T-helper 9 cell (primary cell): Measurements from ENCODE around the gene GRIK1.

Source experiments
- DNase-seq: peaks from one replicate; pipeline ENCODE4 v3.0.0-alpha.2; 2020

Gene GRIK1

DNA sequence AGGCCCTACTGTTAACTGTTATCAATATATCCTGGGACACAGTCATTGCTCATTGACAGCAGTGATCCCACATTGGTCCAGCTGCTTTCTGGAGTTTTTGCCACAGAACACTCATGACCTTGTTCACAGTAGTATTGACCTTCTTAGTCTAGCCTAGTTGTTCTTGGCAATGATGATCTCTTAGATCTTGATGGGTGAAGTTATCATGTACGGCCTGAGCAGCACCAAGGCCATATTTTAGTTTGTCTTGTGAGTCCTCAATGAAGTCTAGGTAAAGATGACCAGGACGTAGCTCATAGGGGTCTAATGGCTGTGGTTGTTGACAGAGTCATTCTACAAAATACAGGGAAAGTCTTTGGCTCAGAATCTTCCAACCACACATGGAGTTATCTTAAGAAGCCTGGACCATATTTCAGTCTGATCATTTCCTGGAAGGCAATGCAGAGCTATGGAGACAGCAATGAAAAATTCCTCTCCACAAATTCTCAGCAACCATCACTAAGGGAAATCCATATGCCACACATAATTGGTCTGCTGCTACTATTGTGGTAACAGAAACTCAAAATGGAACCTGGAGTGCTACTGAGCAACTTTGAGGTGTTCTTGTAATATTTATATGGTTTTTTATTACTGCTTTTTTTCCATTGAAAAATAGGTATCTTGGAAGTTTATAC lies 279.6 kb downstream of the GRIK1 start:
- no peak for DNase-seq

DNA sequence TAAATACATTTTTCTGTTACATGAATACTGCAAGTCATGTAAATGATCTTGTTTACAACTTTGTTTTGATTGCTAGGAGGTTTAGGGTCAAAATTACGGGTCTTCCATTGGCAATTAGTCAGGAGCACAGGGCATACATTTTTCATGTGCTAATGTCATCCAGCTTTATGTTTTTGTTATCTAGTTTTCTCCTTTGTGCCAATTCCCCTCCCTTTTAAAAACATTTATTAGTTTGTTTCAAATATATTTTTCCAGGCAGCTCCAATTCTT lies 280.9 kb downstream of the GRIK1 start:
- DNase-seq, result no peak

DNA sequence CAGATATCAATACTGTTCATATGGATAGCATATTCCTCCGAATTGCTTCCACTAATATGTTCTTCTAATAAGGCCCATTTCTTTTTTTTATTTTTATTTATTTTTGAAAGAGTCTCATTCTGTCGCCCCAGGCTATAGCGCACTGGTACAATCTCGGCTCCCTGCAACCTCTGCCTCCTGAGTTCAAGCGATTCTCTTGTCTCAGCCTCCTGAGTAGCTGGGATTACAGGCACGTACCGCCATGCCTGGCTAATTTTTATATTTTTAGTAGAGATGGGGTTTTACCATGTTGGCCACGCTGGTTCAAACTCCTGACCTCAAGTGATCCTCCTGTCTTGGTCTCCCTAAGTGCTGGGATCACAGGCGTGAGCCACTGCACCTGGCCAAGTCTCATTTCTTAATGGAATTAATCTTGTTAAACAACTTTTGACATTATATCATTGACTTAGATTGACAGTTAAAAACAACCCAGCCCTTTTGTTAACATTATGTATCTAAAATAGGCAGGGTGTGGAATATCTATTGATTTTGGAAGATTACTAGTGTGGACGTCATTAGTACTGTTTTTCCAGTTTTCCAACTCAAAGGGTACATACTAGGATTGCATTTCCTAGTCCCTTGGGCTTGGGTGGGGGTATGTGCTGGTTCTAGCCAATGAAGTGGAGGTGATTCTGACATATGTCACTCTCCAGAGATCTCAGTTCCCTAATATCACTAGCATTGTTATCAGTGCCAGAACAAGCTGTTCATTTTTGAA lies 281.4 kb downstream of the GRIK1 start:
- DNase-seq, result no peak

DNA sequence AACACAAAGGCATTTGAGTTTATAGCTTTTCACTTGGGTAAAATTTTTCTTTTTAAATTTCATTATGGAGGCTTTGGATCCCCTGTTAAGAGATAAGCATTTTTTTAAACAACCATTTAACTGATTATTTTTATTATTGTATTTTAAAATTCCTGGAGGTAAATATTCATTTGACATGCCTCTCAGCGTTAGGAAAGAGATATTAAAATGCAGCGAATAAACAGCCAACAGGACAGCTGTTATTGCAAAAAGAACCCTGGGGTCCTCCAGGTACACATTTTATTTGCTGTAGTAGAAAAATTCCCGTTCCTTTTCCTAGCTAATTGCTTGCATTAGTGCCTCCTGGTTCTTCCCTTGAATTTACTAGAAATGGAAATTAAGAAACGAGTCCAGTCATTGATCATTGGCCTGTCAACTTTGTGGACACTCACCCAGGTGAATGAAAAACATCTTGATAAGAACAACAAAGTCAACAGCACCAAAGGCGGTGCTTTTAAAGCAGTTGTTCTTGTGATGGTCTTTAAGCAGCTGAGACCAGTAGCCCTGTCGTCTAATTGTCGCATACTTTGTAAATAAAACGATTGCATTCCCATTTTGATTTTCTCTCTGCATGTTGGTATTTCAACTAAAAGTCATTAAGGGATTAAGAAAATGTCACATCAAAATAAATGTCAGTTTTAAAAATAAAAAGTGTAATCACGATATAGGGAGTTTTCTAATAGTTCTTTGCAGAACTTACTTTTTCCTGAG lies 282.4 kb downstream of the GRIK1 start:
- DNase-seq, result no peak

DNA sequence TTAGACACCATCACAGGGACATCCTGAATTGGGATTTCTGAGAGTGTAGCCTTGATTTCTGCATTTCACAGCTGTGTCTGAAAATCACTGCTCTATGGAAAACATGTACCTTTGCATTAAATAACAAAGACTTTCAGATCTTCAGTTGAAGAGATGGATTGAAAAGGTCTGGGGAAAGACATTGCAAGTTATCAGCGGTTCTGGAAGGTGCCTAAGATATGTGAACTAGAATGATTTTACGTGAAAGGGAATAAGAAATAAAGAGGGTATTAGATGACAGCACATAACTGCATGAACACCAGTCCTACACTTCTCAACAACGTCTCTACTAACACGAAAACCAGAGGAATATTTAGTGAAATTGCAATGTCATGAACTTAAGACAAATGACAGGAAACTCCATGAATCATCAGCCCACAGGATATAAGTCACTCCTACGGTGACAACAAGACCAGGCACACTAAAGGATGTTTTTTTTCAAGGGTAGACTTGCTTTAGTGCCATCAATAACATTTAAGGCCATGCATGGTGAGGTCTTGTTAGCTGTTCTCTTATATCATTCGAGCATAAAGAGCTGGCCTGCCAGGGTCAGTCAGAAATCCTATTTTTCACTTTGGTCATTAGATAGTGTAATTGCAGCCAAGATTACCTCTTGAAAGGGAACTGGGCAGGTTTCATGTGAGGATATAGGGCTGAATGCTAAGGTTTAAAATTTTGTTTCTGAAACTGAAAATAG lies 283.1 kb downstream of the GRIK1 start:
- DNase-seq, result no peak

DNA sequence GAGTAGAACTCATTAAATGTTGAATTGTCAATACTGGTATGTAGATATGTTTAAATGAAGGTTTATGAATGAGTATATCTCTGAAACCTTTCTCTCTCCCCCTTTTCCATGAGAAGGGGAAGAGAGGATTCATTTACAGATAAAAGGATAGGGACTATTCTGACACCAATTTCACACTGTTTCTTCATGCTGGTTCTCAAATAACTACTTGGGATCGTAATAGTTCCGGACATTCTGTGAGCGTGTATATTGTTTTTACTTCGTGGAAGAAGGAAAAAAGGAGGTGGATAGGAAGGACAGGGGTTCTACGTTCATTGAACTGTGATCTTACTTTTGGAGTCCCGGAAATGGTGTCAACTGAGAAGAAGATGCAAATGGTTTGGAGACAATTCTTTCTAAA lies 284.2 kb downstream of the GRIK1 start:
- no peak for DNase-seq

DNA sequence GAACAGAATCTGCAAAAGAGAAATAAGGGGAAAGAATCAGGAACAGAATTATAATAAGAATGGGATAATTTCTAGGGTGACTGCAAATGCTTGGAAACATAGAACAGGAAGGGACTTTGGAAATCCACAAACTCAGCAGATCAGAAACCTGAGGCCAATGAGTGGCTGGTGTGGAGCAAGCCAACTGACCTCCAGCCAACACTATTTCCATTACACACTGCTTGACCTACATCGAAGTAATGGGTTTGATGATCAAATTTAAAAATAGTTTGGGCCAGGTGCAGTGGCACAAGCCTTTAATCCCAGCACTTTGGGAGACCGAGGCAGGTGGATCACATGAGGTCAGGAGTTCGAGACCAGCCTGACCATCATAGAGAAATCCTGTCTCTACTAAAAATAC lies 284.9 kb downstream of the GRIK1 start:
- no peak for DNase-seq

DNA sequence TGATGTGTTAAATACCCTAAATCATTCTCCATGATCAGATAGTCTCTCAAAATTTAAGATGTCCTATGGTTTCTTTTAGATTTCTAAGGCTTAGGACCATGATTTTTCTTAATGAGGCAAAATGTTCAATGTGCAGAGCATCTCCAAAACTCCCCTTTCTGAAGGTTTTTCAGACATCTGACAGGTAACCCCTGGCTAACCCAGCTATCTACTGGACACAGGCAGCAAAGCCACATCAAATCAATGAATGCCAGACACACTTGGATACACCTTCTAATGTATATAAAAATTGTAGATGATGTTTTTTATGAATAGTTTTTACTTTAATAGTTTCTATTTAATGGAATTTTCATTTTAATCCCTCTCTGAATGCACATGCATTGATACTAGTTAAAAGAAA lies 285.6 kb downstream of the GRIK1 start:
- no peak for DNase-seq

DNA sequence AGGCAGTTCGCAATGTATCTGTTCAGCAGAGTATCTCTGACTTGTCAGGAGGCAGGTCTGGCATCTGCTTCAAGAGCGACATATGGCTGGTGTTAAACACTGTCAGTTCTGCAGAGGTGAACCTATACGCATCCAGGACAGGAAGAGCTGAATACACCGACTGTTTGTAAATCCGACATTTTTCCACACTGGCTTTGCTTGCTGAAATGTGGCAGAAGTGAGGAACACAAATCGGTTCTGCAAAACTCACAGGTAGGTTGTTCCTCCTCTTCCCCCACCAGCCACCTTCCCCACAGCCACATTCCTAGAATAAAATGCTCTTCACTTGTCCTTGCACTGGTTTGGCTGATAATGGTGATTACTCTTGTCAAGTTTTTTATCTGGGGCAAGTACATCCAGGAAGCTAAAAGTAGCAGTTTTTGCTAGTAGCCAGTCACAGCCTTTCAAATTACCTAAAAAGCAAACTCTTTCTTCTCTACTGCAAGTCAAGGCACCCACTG lies 289.2 kb downstream of the GRIK1 start:
- DNase-seq, result no peak

DNA sequence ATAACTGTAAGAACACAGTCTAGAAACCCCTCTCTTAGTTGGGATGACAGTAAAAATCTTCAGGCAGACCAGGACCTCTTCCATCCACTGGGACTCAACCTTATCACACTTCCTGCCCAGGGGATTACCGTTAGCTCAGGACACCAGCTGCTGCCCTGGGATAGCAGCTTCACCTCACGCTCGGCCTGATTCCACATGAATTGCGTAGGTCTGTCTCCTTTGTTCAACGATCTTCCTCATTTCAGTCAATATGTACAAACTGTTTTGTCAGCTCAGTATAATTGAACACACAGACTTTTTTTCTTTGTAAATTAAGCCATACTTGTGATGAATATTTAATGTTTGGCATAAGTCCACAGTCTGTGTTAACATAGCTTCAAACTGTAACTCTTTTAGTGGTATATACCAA lies 290.4 kb downstream of the GRIK1 start:
- DNase-seq, result no peak

DNA sequence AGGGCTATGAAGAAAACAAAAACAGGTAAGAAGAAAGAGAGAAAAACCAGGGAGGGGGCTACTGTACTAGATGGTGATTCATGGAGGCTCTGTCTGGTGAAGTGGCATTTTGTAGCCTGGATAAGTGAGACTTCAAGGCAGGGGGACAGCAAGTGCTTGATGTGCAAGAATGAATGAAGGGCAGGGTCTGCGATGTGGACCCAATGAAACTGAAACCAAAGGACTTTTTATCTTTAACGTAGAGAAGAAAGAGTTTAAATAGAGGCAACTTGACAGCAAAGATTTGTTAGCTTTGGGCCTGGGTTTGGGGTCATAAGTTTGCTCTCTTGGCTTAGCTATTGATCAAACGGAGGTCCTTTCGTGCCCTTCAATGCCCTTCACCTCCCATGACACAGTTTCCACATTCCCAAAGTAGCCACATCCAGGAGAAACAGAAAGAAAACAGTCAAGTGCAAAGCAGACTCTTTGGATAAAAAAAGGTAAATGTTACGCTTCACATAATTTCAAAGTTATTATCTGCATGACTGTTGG lies 291.0 kb downstream of the GRIK1 start:
- no peak for DNase-seq

DNA sequence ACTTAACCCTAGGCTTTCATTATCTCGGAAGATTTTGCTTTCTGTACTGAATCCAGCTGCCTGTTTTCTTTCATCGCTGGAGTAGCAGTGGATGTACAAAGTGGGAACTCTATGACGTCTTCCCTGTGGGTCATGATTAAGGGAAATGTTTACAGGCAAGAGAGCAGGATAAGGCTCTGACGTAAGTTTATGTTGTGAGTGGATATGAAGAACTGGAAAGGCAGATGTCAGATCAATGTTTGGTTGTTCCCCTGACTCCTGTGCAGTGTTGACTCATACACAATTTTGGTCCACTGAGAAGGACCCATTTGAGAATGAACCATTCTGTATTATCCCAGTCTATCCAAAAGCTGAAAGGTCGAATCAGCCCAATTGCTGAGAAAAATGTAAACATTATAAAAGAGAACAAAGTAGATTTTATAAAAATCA lies 292.4 kb downstream of the GRIK1 start:
- DNase-seq, result no peak

DNA sequence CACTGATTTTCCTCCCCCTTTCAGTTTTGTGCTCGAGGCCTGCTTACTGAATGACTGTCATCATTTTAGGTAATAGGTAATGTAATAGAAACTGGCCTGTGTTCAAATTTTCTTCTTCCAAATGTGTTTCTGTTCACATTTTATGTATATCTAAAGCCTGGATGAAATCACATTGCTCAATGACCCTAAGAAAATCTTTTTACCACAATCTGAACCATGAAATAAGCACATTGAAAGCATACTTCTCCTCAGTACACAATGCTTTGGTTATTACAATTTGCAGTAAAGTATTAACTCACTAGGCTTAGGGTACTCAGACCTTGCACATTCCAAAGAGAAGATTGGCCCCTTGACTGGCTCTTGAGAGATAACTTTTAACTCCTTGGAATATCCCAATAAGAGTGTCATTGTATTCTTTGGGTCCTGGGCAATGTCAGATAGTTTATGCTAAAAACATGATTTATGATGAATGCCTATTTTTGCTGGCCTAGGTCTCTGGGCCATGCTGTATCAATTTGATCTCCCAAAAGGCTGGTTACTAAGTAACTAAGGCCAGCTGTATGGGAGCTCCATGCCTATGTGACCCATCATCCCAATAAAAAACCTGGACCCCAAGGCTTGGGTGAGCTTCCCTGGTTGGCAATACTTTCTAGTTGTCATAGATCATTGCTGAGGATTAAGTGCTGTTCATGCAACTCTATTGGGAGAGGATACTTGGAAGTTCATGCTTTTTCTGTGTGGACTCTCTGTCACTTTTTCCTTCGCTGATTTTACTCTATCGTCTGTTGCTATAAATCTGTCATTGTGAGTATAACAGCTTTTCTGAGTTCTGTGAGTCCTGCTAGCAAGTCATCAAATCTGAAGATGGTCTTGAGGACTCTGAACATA lies 293.9 kb downstream of the GRIK1 start:
- DNase-seq, result no peak

DNA sequence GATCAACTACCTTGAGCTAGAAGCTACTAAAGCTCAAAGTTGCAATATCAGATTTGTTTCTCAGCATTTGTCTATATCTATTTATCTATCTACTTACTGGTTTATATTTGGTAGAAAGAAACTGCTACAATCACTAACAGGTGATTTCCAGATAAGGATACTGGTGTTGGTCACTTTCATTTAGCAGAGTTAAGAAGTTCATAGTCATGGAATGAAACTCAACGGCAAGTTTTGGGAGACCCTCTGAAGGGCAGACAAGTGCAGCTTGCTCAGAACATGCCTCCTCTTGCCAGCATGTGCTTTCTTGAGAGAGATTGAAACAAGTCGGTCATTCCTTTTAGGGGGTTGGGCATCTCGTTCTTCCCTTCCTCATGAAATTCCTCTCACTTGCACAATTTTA lies 296.5 kb downstream of the GRIK1 start:
- no peak for DNase-seq

DNA sequence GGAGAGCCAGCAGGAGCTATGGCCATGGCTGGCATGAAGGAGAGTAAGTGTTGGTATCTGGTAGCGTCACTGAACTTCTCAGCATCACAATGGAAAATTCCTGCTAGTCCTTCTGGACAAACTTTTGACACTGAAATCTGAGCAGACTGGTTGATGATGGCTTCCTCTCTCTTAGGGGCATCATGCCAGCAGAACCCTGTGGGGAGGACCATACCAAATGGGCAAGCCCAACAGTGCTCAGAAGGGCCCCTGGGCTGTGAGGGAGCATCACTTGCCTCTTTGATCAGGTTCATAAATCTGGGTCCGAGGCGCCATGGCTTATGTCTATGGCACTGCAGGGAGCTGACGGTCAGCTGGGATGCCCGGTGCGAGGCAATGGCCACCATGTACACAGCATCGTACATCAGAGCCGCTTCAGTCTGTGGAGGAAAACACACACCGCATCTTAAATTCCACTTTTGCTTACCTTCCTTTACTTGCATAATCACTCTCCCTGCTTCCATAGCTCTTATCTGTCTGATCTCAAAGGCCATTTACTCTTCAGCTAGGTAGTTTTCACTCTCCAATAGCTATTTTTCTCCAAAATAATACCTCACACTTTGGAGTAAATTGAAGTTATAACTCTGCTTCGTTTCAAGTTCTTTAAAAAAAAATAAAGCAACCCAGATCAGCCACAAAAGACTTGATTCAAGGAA lies 297.1 kb downstream of the GRIK1 start:
- DNase-seq, result no peak

DNA sequence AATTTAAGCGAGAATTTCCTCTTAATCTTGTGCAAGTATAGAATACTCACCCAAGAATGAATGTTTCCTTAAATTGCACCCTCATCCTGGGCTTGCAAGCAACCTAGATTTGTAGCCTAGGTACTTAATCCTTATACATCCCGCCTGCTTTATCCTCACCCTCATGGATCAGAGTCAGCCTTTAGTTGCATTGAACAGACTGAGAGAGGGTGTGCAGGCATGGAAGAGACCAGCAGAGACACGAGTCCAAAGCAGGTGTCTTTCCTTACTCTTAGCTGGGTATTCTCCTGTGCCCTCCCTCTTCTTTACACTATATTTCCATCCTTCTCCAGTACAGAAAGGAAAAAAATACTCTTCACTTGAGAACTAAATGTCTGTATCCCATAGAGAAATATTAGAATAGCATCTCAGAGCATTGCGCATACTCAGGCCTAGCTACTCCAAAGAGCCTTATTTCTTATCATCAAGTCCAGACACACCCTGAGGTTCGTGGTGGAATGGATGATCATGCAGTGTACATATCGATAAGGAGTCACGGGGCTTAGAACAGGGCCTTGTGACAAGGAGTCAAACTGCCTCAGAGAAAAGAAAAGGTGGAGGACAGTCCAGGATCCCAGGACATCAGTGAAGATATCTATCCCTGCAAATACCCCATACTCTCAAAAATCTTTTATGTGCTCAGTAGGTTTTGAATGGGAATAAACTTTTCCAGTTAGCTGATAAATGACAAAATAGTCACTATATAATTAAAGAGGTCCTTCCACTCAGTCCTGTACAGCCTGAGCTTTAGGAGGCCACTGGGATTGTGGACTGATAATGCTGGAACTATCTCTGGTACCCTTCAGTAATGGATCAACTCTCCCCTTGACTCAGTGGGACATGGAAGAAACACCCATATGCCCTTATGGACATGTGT lies 297.9 kb downstream of the GRIK1 start:
- DNase-seq, result no peak

DNA sequence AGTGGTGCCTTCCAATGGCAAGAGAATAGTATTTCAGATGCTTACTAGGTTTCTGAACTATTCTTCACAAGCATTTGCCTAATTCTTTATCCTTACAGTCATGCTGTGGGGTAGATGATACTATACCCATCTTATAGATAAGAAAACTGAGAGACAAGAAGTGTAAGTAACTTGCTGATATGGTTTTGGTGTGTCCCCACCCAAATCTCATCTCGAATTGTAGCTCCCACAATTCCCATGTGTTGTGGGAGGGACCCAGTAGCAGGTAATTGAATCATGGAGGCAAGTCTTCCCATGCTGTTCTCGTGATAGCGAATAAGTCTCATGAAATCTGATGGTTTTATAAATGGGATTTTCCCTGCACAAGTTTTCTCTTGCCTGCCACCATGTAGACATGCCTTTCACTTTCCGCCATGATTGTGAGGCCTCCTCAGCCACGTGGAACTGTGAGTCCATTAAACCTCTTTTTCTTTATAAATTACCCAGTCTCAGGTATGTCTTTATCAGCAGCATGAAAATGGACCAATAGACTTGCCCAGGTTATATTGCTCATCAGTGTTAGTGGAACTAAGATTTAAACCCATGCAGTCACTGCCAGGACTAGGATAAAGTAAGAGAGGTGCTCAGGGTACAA lies 298.7 kb downstream of the GRIK1 start:
- DNase-seq, result no peak

DNA sequence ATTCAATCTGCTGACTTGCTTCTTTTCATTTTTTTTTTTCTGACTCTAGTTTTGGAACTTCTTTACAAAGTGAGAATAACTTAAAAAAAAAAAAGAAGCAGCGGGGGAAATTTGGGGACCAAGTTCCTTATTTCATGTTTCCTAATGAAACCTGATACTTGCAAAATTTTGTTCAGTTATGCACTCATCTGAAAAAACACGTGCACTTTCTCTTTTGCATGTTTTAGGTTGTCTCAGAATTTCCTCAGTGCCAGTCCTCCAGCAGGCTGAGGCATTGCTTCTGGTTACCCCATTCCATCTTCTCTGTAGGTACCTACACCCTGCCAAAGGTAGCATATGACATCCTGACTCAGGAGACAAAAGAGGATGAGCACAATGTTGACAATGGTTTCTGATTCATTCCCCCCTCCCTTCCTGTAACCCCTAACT lies 299.7 kb downstream of the GRIK1 start:
- DNase-seq, result no peak

DNA sequence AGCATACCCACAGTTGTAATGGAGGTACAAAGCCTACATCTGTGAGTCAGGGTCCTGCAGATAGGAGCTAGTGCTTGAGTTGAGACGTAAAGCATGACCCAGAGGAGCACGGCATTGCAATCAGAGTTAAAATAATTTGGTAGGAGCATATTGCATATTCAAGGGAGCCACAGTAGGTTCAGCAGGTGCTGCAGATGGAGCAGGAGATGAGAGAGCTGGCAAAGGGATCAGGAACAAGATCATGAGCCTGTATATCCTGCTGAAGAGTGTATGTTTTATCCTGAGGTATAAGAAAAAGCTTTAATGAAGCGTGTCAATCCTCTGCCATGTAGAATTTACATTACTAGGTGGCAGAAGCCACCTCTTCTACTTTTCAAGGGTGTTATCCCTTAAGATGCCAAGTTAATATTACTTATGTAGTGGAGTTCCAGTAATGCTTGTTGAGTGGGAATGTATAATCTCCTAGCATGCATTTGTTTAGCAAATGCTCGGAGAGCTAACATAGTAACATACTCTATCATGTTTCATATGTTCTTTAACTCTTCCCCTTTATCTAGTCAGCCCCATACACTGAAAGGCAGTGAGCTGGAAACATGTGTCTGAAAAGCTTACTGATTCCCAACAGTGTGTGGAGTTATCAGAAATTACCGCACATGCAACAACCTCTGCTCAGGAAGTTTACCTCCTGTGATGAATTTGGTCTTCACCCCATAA lies 300.3 kb downstream of the GRIK1 start:
- DNase-seq, result no peak
